Measurements from ENCODE around the gene RFX5. TPM values are rescaled to one million over a fixed set of nuclear protein-coding genes. Genes with fewer than 3 reads are reported as not detected.
A peak's percentile ranks its signal among the peaks of the same experiment; 100 is the strongest.

Gene RFX5
- total and polyA plus RNA-seq, 2 donors (not counting 3 experiments of a cell fraction or from before 2014, with no cell fraction given), result 23.5 to 52.8 TPM

DNA sequence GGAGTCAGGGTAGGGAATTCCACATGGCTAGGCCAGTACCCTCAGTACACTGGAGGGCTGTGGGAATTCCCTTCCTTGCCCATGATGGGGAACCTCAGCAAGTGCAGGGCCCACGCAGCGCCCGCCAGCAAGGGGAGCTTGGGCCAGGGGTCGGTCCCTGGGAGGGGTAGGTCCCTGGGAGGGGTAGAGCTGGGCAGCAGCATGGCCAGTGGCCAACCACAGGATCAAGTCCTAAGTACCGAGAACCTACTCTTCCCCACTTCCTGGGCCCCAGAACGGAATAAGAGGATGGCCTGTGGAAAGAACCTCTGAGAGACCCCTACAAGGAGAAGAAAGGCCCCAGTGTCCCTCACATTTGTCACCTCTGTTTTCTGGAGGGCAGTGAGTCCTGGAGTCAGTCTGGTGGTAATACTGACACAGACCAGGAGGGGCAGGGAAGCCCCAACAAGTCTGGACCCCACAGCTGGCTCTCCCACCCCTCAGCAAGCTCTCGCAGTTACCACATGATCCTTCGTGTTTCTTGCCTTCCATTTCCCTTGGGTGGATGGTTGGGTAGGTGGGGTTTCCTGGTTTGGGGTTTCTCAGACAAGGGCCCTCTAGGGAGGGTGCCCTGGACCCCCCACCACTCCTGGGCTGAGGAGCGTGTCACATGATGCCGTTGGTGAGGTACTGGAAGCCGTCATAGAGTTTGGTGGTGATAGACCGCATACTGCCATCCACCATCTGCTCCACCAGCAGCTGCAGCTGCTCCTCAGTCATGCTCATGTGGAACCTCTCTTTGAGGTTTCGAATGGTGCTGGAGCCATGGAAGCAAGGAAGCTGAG is 54.6 kb downstream of the RFX5 start:
- no peak overlapping the region for H3K27ac ChIP-seq (ENCODE audit: insufficient read depth, low read depth, low read length)
- FAIRE-seq (no peak), DNase-seq (ENCODE audit: low read depth, low spot score) (no peak)
- BruUV-seq (replicated peaks), result TSS peak; percentile 22
- POLR2A ChIA-PET, result interaction anchor here (0.6 to 1.5 kb wide), 3 partner anchors 9 to 11 kb away, joined by 3 to 10 read pairs (median 4); partner anchors contain the start of gene ZNF687
- dilution Hi-C loops (cut with MboI; ENCODE audit: extremely low pct_ligation_motif_present, low sequenced_read_pairs), result no loop called here
- no peaks in the 10 kb centered on the region for H3K27me3 ChIP-seq (ENCODE audit: control insufficient read depth in 2 of 2, insufficient read depth in 2 of 2, low read length in 2 of 2)
- TF ChIP-seq, protein P1, sequence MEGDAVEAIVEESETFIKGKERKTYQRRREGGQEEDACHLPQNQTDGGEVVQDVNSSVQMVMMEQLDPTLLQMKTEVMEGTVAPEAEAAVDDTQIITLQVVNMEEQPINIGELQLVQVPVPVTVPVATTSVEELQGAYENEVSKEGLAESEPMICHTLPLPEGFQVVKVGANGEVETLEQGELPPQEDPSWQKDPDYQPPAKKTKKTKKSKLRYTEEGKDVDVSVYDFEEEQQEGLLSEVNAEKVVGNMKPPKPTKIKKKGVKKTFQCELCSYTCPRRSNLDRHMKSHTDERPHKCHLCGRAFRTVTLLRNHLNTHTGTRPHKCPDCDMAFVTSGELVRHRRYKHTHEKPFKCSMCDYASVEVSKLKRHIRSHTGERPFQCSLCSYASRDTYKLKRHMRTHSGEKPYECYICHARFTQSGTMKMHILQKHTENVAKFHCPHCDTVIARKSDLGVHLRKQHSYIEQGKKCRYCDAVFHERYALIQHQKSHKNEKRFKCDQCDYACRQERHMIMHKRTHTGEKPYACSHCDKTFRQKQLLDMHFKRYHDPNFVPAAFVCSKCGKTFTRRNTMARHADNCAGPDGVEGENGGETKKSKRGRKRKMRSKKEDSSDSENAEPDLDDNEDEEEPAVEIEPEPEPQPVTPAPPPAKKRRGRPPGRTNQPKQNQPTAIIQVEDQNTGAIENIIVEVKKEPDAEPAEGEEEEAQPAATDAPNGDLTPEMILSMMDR (IDR thresholded peaks at IDR 0.05; ENCODE audit: extremely low read depth in 1 of 2, insufficient read depth in 1 of 2, low read depth in 1 of 2, low read length in 2 of 2), result no peak
- TF ChIP-seq EZH2 (IDR thresholded peaks at IDR 0.05; ENCODE audit: borderline replicate concordance, low read depth, low read length, severe bottlenecking) (no peak), POLR2A (IDR thresholded peaks at IDR 0.05; ENCODE audit: low read depth, low read length) (no peak), FOS (IDR thresholded peaks at IDR 0.05; ENCODE audit: borderline replicate concordance, insufficient read depth, low read length) (no peak), JUN (IDR thresholded peaks at IDR 0.05; ENCODE audit: borderline replicate concordance, insufficient read depth, insufficient read length, low read depth) (no peak), MYC (IDR thresholded peaks at IDR 0.05; ENCODE audit: low read depth, low read length) (no peak), GATA2 (IDR thresholded peaks at IDR 0.05; ENCODE audit: insufficient read depth, insufficient read length, low read depth, low read length) (no peak), POLR2AphosphoS5 (IDR thresholded peaks at IDR 0.05; ENCODE audit: insufficient read depth, low read depth, low read length) (no peak)
- TF ChIP-seq, protein P2, sequence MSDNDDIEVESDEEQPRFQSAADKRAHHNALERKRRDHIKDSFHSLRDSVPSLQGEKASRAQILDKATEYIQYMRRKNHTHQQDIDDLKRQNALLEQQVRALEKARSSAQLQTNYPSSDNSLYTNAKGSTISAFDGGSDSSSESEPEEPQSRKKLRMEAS (IDR thresholded peaks at IDR 0.05; ENCODE audit: insufficient read depth, insufficient read length), result no peak
- intact Hi-C loops (cut with micrococcal nuclease), result no loop called here
- no peaks in the 10 kb centered on the region for H4K20me1 ChIP-seq (replicated peaks; ENCODE audit: control insufficient read depth, extremely low read depth, insufficient read depth, low read length)
- H3K9me1 ChIP-seq (replicated peaks; ENCODE audit: control insufficient read depth, extremely low read depth, insufficient read depth, low read length), result no peaks in the 10 kb centered on the region
- no peak overlapping the region for H2AFZ ChIP-seq (ENCODE audit: low read depth, low read length)
- CTCF ChIA-PET, result interaction anchor here (1.0 to 1.3 kb wide), 2 partner anchors 31 to 49 kb away, joined by 4 to 13 read pairs; no protein-coding TSS in a partner anchor
- H3K4me2 ChIP-seq (ENCODE audit: insufficient read depth, low read length), result no peak overlapping the region
- H3K4me1 ChIP-seq (ENCODE audit: control insufficient read depth, extremely low read depth, insufficient read depth, low read length), result no peaks in the 10 kb centered on the region
- no peaks in the 10 kb centered on the region for H3K79me2 ChIP-seq (ENCODE audit: control insufficient read depth, insufficient read depth, low read length)
- H3K36me3 ChIP-seq (ENCODE audit: control insufficient read depth in 2 of 2, extremely low read depth in 1 of 2, insufficient read depth in 2 of 2, low read length in 2 of 2), result peaks cover 11 to 69% of the 10 kb centered on the region in 2 experiments
- no peaks in the 10 kb centered on the region for H3K9me3 ChIP-seq (replicated peaks; ENCODE audit: control insufficient read depth, insufficient read depth, low read length)
- no peak overlapping the region for H3K9ac ChIP-seq (replicated peaks; ENCODE audit: extremely low read depth, insufficient read depth, low read length)
- no peak overlapping the region for H3K4me3 ChIP-seq (replicated peaks in 1 of 3; ENCODE audit: insufficient read depth in 1 of 3, low read depth in 1 of 3, low read length in 3 of 3)

All from endothelial cell of umbilical vein (primary cell).